22Rv1 (cell line): ENCODE results near the gene HSF2BP.

Experiments used
- ZFX ChIP-seq: fragments of 450-650 bp; IDR thresholded peaks from 2 replicates; pipeline ENCODE4 v1.6.1; 2017; ENCODE audit warnings: antibody characterized with exemption, borderline replicate concordance
- TF ChIP-seq, protein P1 (sequence below): fragments of 450-650 bp; IDR thresholded peaks from 2 replicates; pipeline ENCODE4 v1.5.1; 2017; ENCODE audit warnings: mild to moderate bottlenecking

DNA sequence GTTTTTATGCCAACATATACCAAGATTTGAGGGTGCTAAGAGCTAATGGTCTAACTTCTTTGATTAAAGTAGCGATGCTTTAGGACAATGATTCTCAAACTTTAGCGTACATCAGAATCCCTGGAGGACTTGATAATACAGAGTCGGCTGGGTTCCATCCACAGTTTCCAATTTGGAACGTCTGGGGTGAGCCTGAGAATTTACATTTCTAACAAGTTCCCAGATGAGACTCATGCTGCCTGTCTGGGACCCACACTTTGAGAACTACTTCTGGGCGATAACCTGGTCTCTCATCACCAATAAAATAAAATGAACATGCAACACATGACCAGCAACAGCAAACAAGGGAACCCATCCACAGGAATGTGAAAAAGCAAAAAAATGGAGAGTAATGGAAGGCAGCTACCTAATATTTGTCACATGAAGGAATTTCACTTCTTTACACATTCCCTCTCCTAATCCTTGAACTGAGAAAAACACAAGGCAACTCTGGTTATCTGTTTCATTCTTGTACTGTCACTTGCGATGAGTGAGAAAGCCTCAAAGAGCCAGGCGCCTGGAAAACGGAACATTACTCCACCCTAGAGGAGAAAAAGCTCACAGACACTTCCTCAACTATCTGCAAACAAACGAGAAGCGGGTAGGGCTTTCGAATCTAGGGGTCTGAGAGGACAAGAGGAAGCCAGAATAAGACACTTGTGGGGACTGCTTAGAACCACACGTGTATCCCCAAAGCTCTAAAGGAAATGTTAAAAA lies 14.0 kb downstream of the HSF2BP start:
- TF ChIP-seq, protein P1, sequence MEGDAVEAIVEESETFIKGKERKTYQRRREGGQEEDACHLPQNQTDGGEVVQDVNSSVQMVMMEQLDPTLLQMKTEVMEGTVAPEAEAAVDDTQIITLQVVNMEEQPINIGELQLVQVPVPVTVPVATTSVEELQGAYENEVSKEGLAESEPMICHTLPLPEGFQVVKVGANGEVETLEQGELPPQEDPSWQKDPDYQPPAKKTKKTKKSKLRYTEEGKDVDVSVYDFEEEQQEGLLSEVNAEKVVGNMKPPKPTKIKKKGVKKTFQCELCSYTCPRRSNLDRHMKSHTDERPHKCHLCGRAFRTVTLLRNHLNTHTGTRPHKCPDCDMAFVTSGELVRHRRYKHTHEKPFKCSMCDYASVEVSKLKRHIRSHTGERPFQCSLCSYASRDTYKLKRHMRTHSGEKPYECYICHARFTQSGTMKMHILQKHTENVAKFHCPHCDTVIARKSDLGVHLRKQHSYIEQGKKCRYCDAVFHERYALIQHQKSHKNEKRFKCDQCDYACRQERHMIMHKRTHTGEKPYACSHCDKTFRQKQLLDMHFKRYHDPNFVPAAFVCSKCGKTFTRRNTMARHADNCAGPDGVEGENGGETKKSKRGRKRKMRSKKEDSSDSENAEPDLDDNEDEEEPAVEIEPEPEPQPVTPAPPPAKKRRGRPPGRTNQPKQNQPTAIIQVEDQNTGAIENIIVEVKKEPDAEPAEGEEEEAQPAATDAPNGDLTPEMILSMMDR, result no peak
- no peak for TF ChIP-seq ZFX
